Measurements from ENCODE around the gene KIAA0825. TPM values are rescaled to one million over a fixed set of nuclear protein-coding genes. Genes with fewer than 3 reads are reported as not detected.

KIAA0825 gene
- total RNA-seq, 4 donors from 2014 or later, result 1.2 to 5.3 (median 4.0) TPM

GRCh38 chr5:94240993-94241651 is 377.3 kb downstream of the KIAA0825 start:
- H3K36me3 ChIP-seq, result no peaks in the 10 kb centered on the region
- no peak overlapping the region for H3K4me3 ChIP-seq
- no peaks in the 10 kb centered on the region for H3K9me3 ChIP-seq
- DNase-seq, result no peak
- in situ Hi-C loops (cut with MboI; ENCODE audit: low pct_ligation_motif_present in 1 of 4, low pct_unique_long_range_greater_than_20kb in 1 of 4, low sequenced_read_pairs in 3 of 4), result no loop called here
- H3K4me1 ChIP-seq, result peaks cover 0 to 5% (median 0%) of the 10 kb centered on the region in 4 donors
- WGBS, 2 donors (ENCODE audit: low coverage in 1 of 2), result 67 to 69% methylated on average over 3 of the region's 3 CpGs
- TF ChIP-seq POLR2AphosphoS5 (IDR thresholded peaks at IDR 0.05), result no peak
- no peak for TF ChIP-seq CTCF (IDR thresholded peaks at IDR 0.05)
- TF ChIP-seq POLR2A (IDR thresholded peaks at IDR 0.05), result no peak
- no peak for TF ChIP-seq EP300 (IDR thresholded peaks at IDR 0.05; ENCODE audit: low read depth)
- intact Hi-C loops (cut with DNase I; ENCODE audit: low total_unique reads), result no loop called here
- H3K27ac ChIP-seq, result no peak overlapping the region
- no peaks in the 10 kb centered on the region for H3K27me3 ChIP-seq

- Histone ChIP-seq H3K36me3 (no peaks in the 10 kb centered on the region), H3K9me3 (peaks cover 0 to 4% of the 10 kb centered on the region in 2 donors), H3K27me3 (no peaks in the 10 kb centered on the region), H3K27ac (no peak overlapping the region), H3K4me1 (peaks cover 0 to 5% (median 0%) of the 10 kb centered on the region in 4 donors), H3K4me3 (no peak overlapping the region)
- WGBS, 2 donors (ENCODE audit: low coverage in 1 of 2), result 61 to 69% methylated on average over 4 to 5 of the region's 5 CpGs
- TF ChIP-seq POLR2AphosphoS5 (IDR thresholded peaks at IDR 0.05), result no peak
- TF ChIP-seq POLR2A (IDR thresholded peaks at IDR 0.05), result no peak
- no peak for TF ChIP-seq EP300 (IDR thresholded peaks at IDR 0.05; ENCODE audit: low read depth)
- TF ChIP-seq CTCF (IDR thresholded peaks at IDR 0.05), result no peak
- intact Hi-C loops (cut with DNase I; ENCODE audit: low total_unique reads) (no loop called here), in situ Hi-C loops (cut with MboI; ENCODE audit: low pct_ligation_motif_present in 1 of 4, low pct_unique_long_range_greater_than_20kb in 1 of 4, low sequenced_read_pairs in 3 of 4) (no loop called here)
- no peak for DNase-seq
These were observed 377.8 kb downstream of the KIAA0825 start for GRCh38 chr5:94240596-94240992.

GRCh38 chr5:94240134-94240533 is 378.3 kb downstream of the KIAA0825 start:
- intact Hi-C loops (cut with DNase I; ENCODE audit: low total_unique reads), result no loop called here
- no peak for DNase-seq
- WGBS, 2 donors (ENCODE audit: low coverage in 1 of 2), result 44 to 54% methylated on average over 2 to 3 of the region's 3 CpGs
- no peaks in the 10 kb centered on the region for H3K27me3 ChIP-seq
- in situ Hi-C loops (cut with MboI; ENCODE audit: low pct_ligation_motif_present in 1 of 4, low pct_unique_long_range_greater_than_20kb in 1 of 4, low sequenced_read_pairs in 3 of 4), result no loop called here
- H3K36me3 ChIP-seq, result no peaks in the 10 kb centered on the region
- no peak for TF ChIP-seq POLR2A (IDR thresholded peaks at IDR 0.05)
- TF ChIP-seq EP300 (IDR thresholded peaks at IDR 0.05; ENCODE audit: low read depth), result no peak
- TF ChIP-seq CTCF (IDR thresholded peaks at IDR 0.05), result no peak
- no peak for TF ChIP-seq POLR2AphosphoS5 (IDR thresholded peaks at IDR 0.05)
- H3K9me3 ChIP-seq, result peaks cover 0 to 6% of the 10 kb centered on the region in 2 donors
- H3K4me1 ChIP-seq, result peaks cover 0 to 5% (median 0%) of the 10 kb centered on the region in 4 donors
- no peak overlapping the region for H3K4me3 ChIP-seq
- no peak overlapping the region for H3K27ac ChIP-seq

- in situ Hi-C loops (cut with MboI; ENCODE audit: low pct_ligation_motif_present in 1 of 4, low pct_unique_long_range_greater_than_20kb in 1 of 4, low sequenced_read_pairs in 3 of 4), result no loop called here
- WGBS, 2 donors (ENCODE audit: low coverage in 1 of 2), result 48 to 80% methylated on average over 1 to 2 of the region's 2 CpGs
These were observed 379.1 kb downstream of the KIAA0825 start for GRCh38 chr5:94239266-94239665.

More at GRCh38 chr5:94239266-94239665, 379.1 kb downstream of the KIAA0825 start:
- H3K36me3 ChIP-seq, result no peaks in the 10 kb centered on the region
- TF ChIP-seq CTCF (IDR thresholded peaks at IDR 0.05) (no peak), POLR2AphosphoS5 (IDR thresholded peaks at IDR 0.05) (no peak), POLR2A (IDR thresholded peaks at IDR 0.05) (no peak), EP300 (IDR thresholded peaks at IDR 0.05; ENCODE audit: low read depth) (no peak)
- H3K27ac ChIP-seq, result no peak overlapping the region
- H3K27me3 ChIP-seq, result no peaks in the 10 kb centered on the region
- H3K9me3 ChIP-seq, result peaks cover 0 to 6% of the 10 kb centered on the region in 2 donors
- H3K4me1 ChIP-seq, result peaks cover 0 to 5% (median 0%) of the 10 kb centered on the region in 4 donors
- no peak overlapping the region for H3K4me3 ChIP-seq
- no peak for DNase-seq
- intact Hi-C loops (cut with DNase I; ENCODE audit: low total_unique reads), result no loop called here
